H1 (cell line): ENCODE data around the gene P2RX6. TPM values are rescaled to one million over a fixed set of nuclear protein-coding genes. Genes with fewer than 3 reads are reported as not detected.

ENCODE experiments used
- ATF3 ChIP-seq: IDR thresholded peaks from 2 replicates; pipeline ENCODE4 v1.6.1; 2011; ENCODE audit warnings: low read depth, mild to moderate bottlenecking, low read length; ENCODE audit not compliant: insufficient read depth
- CTBP2 ChIP-seq: IDR thresholded peaks from 2 replicates; pipeline ENCODE4 v1.7.0; 2011; ENCODE audit warnings: borderline replicate concordance, mild to moderate bottlenecking, moderate library complexity, mixed read lengths, low read length; ENCODE audit not compliant: insufficient read depth, insufficient read length
- EZH2 ChIP-seq: fragments of 200-600 bp; sonication (generic); IDR thresholded peaks from 2 replicates; pipeline ENCODE4 v1.7.1; 2012; ENCODE audit warnings: low read depth, mild to moderate bottlenecking, moderate library complexity, low read length, inconsistent platforms; ENCODE audit not compliant: severe bottlenecking
- GTF2F1 ChIP-seq: IDR thresholded peaks from 2 replicates; pipeline ENCODE4 v1.6.1; 2012; ENCODE audit warnings: low read depth, low read length, improper control_type of control experiment, borderline replicate concordance
- KDM4A ChIP-seq: IDR thresholded peaks from one replicate; pipeline ENCODE4 v1.7.1; 2012; ENCODE audit warnings: low read depth, mild to moderate bottlenecking, moderate library complexity, low read length, inconsistent platforms; ENCODE audit not compliant: severe bottlenecking
- MAFK ChIP-seq: IDR thresholded peaks from 2 replicates; pipeline ENCODE4 v1.6.1; 2012; ENCODE audit warnings: low read depth, mild to moderate bottlenecking, improper control_type of control experiment, low read length
- PHF8 ChIP-seq: fragments of 200-600 bp; sonication (generic); conservative IDR thresholded peaks from 2 replicates; pipeline ENCODE4 v1.7.1; 2012; ENCODE audit warnings: low read depth, mild to moderate bottlenecking, inconsistent platforms, low read length, moderate library complexity
- SP1 ChIP-seq: IDR thresholded peaks from 2 replicates; pipeline ENCODE4 v1.6.1; 2011; ENCODE audit warnings: low read depth, low read length
- SP4 ChIP-seq: IDR thresholded peaks from 2 replicates; pipeline ENCODE4 v1.6.1; 2012; ENCODE audit warnings: low read length, inconsistent platforms
- SUZ12 ChIP-seq: fragments of 200-600 bp; sonication (generic); IDR thresholded peaks from 2 replicates; pipeline ENCODE4 v1.6.1; 2012; ENCODE audit warnings: mild to moderate bottlenecking, inconsistent platforms, low read length, moderate library complexity, mixed read lengths
- TEAD4 ChIP-seq: IDR thresholded peaks from 2 replicates; pipeline ENCODE4 v1.6.1; 2012; ENCODE audit warnings: low read depth, low read length, inconsistent platforms, mixed read lengths
- ZNF274 ChIP-seq: IDR thresholded peaks from 2 replicates; pipeline ENCODE4 v1.7.0; 2012; ENCODE audit warnings: low read length, borderline replicate concordance; ENCODE audit errors: extremely low read depth
- polyA plus RNA-seq, 7 experiments: library from polyadenylated mRNA; depleted of rRNA in 3 of 7; stranded (reverse) in 5 of 7; unstranded in 2 of 7; fragments of >200 nt in 5 of 7; fragments of 200-250 nt in 2 of 7; gene quantifications; 1 replicate in 5 of 7; 2 replicates in 1 of 7; 4 replicates in 1 of 7; pipeline versions ENCODE4 v1.2.1 to v1.2.3, GENCODE V29; 2011 to 2013; ENCODE audit warnings: missing spikeins in 2 of 7, mixed read lengths in 2 of 7
- total RNA-seq: library from RNA; stranded (reverse); fragmentation: NEBNext Ultra II Directional; extraction: Animal tissue kit (Norgen Biotek cat#: 25700); gene quantifications from 2 replicates; pipeline ENCODE4 v1.2.1, GENCODE V29; 2021

Gene P2RX6
- total and polyA plus RNA-seq, 2 of the 8 experiments (the other 6 are each of a cell fraction or from before 2014, with no cell fraction given), result 0.09 TPM; not detected in 1

GRCh38 chr22:21054714-21055563, 40.0 kb downstream of the P2RX6 start (continued):
- TF ChIP-seq SP4, result no peak
- TF ChIP-seq ZNF274, result no peak
- TF ChIP-seq SUZ12, result no peak
- TF ChIP-seq TEAD4, result no peak
- TF ChIP-seq SP1, result no peak
- no peak for TF ChIP-seq EZH2
- TF ChIP-seq GTF2F1, result no peak
- TF ChIP-seq CTBP2, result no peak
- no peak for TF ChIP-seq PHF8
- TF ChIP-seq KDM4A, result no peak
- no peak for TF ChIP-seq MAFK
- no peak for TF ChIP-seq ATF3
